Measurements from ENCODE around the gene CCDC28B.

Gene CCDC28B

GRCh38 chr1:32223683-32224082 is 23.3 kb downstream of the CCDC28B start:
- DNase-seq: no peak

- no peak for DNase-seq
These were observed 23.9 kb downstream of the CCDC28B start for GRCh38 chr1:32224285-32224684.

- no peak for DNase-seq
These were observed 28.4 kb downstream of the CCDC28B start for GRCh38 chr1:32228771-32229170.

GRCh38 chr1:32231843-32232432 is 31.5 kb downstream of the CCDC28B start:
- no peak for DNase-seq

- no peak for DNase-seq
These were observed 32.3 kb downstream of the CCDC28B start for GRCh38 chr1:32232558-32233304.

GRCh38 chr1:32234792-32235191 is 34.4 kb downstream of the CCDC28B start:
- no peak for DNase-seq

- DNase-seq: peak; percentile 41
These were observed 38.9 kb downstream of the CCDC28B start for GRCh38 chr1:32239337-32239736.

- DNase-seq: no peak
These were observed 39.4 kb downstream of the CCDC28B start for GRCh38 chr1:32239790-32240139.

GRCh38 chr1:32240140-32240951 is 40.0 kb downstream of the CCDC28B start:
- peak; percentile 77 for DNase-seq

GRCh38 chr1:32241001-32241763 is 40.8 kb downstream of the CCDC28B start:
- peak; percentile 74 for DNase-seq

GRCh38 chr1:32242341-32242851 is 42.0 kb downstream of the CCDC28B start:
- DNase-seq: peak; percentile 76

- no peak for DNase-seq
These were observed 46.5 kb downstream of the CCDC28B start, which contains the start of gene FAM167B for GRCh38 chr1:32246888-32247273. FAM167B (plus strand) TSS chr1:32247222; CDS start chr1:32247422, 200 bp downstream.

- no peak for DNase-seq
These were observed 47.1 kb downstream of the CCDC28B start for GRCh38 chr1:32247452-32247851.

GRCh38 chr1:32247983-32248889 is 47.8 kb downstream of the CCDC28B start:
- DNase-seq: peak; percentile 97

- DNase-seq: peak; percentile 95
These were observed 49.6 kb downstream of the CCDC28B start for GRCh38 chr1:32249831-32250525.

- no peak for DNase-seq
These were observed 50.7 kb downstream of the CCDC28B start, which contains the start of gene LCK for GRCh38 chr1:32250893-32251716. LCK (plus strand) TSS chr1:32251265; CDS start chr1:32274330, 23,065 bp downstream.

Measured in RPMI8226 (cell line).